IPS-NIHi7 (cell line): ENCODE data around the gene JAZF1.
A peak's percentile ranks its signal among the peaks of the same experiment; 100 is the strongest.

Experiments used
- DNase-seq: peaks from one replicate; pipeline ENCODE4 v3.0.0; 2012; ENCODE audit warnings: mixed read lengths; ENCODE audit errors: extremely low spot score

Gene JAZF1

DNA sequence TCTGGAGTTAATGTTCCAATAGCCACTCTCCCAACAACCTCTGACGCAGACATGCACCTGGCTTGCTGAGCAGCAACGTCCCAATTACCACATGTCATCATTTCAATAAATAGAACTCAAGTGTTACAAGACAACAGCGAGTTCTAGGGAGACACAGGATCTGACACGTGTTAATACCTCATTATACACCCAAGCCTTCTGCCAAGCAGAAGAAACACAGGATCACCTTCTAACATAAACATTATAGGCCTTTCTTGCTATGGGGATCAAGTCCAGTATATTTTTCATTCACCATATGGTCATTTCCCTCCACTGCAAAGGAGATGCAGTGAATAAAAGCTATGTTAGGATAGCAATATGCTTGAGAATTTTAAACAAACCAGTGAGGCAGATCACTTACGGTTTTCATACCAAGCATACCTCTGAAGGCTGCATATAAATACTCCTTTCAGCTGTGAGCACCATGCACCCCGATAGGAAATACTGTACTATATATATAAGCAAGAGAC is 74.2 kb downstream of the JAZF1 start:
- DNase-seq = no peak

DNA sequence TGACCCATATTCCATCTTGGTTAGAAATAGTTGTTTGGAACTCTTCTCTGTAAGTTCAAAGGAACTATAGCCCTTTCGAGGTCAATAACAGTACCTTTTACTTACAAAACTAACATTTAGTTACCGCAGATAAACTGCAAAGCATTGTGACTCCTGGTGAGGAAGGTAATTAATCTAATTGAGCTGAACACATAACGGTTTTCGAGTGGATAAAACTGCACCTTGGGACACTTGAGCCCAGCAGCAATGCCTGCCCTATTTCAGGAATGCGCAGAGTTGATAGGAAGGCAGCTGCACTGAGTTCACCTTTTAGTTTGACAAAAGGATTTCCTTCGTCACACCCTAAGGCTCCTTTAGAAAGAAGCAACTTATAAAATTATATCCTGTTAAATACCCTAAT is 75.4 kb downstream of the JAZF1 start:
- DNase-seq = no peak

DNA sequence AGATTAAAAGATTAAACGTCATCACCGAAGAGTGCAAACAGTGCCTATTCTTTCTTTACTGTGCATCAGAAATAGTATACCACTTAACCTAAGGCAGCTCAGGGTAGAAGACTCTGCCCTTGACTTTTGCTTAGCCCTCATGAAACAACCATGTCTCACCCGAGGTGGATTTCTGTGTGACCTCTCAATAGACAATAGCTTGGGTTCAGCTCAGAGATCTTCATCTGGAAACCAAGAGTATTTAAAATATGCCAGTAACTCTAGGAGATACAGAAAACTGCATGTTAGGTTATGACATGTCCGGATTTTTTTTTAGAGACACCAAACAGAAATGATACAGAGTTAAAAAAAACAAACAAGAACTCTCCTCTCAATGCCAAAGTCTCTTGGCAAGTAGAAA is 75.8 kb downstream of the JAZF1 start:
- no peak for DNase-seq

DNA sequence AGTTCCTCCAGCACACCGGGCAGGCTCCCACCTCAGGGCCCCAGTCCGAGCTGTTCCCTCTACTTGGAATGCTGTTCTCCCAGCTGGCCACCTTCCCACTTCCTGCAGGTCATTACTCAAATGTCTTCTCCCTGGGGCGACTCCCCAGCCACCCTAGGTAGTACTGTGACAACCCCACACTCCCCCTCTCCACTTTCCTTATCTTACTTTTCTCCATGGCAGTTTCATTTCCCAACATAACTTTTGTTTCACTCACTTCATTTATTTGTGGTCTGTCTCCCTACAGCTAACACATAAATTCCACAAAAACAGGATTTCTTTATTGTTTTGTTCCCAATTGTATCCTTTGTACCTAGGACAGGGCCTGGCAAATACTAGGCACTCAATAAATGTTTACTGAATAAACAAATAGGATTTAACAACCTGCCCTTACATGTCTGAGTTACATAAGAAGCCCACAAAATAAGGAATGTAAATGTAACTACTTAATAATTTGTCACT is 76.5 kb downstream of the JAZF1 start:
- no peak for DNase-seq

DNA sequence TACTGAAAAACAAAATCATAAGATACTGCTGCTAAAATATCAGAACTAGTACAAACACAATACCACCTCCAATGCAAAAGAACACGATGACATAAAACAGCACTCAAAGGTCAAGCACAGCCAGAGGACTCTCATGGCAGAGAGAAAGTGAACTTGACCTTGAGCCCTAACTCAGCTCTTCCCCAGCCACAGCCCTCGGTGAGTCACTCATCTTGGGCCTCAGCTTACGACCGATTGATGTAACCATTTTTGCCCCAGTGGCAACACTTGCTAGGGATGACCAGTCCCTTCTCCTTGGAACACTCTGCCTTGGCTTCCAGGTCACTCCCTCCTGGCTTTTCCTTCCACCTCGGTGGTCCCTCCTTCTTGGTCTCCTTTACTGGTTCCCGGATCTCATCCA is 77.8 kb downstream of the JAZF1 start:
- DNase-seq = no peak

DNA sequence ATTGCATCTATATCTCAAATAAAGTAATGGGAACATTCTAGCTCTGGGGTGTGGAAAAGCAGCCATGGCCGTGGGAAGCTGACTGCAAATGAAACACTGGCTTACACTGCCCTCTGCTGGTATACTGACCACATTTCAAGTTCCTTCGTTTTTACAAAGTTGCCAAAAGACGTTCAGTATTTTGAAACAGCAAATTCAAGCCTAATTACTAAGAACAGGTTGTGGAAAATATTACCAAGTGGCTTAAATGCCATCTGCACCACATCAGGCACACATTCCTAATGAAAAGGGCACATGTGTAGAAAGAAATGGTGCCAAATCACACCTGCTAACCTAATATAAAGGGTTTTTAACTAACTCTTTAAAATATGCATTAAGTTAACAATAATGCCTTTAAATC is 83.9 kb downstream of the JAZF1 start:
- DNase-seq = peak; percentile 73

DNA sequence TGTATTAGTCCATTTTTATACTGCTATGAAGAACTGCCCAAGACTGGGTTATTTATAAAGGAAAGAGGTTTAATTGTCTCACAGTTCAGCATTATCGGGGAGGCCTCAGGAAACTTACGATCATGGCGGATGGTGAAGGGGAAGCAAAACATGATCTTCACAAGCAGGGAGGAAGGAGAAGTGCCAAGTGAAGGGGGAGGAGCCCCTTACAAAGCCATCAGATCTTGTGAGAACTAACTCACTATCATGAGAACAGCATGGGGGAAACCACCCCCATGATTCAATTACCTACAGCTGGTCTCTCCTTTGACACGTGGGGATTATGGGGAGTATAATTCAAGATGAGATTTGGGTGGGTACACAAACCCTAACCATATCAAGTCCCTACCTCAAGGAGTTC is 85.4 kb downstream of the JAZF1 start:
- DNase-seq = no peak

DNA sequence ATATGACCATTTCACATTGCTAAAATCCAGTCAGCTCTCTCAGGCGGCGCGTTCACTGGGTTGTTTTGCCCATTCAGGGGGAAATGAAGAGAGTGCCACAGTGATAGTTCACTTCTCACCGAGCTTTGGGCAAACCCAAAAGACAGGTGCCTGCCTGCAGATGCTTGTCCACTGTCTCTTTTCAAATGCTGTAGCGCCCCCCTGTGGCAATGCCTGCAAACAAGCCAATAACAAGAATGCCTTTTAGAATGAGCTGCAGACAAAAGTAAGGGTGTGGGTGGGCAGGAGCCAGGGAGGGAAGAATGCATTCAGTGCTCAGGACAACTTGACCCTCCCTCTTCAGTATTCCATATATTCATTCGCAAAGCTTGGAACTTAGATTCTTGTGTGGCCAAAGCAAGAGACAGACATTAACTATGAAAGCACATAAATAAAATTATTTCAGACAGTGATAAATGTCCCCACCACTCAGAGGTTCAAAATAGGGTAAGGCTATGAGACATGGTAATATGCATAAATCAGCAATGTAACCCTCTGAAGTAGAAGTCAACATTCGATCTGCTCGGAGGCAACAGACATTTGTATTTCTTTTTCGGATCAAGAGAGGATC is 86.9 kb downstream of the JAZF1 start:
- DNase-seq = peak; percentile 85

DNA sequence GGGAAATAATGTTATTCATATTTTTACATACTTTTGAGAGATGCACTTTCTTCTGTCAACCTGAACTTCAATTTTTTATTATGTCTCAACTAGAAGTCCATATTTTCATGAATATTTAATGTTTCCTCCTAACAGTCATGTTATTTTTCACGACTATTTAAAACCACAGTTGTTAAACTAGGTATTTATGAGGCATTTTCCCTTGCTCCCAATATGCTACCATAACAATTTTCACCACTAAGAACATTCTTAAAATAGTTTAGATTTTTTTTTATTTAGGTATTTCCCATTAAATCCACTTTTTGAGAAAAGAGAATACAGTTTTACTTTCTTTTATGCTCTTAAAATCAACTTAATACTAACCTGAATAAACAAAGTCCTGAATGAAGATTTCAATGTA is 89.4 kb downstream of the JAZF1 start:
- no peak for DNase-seq

DNA sequence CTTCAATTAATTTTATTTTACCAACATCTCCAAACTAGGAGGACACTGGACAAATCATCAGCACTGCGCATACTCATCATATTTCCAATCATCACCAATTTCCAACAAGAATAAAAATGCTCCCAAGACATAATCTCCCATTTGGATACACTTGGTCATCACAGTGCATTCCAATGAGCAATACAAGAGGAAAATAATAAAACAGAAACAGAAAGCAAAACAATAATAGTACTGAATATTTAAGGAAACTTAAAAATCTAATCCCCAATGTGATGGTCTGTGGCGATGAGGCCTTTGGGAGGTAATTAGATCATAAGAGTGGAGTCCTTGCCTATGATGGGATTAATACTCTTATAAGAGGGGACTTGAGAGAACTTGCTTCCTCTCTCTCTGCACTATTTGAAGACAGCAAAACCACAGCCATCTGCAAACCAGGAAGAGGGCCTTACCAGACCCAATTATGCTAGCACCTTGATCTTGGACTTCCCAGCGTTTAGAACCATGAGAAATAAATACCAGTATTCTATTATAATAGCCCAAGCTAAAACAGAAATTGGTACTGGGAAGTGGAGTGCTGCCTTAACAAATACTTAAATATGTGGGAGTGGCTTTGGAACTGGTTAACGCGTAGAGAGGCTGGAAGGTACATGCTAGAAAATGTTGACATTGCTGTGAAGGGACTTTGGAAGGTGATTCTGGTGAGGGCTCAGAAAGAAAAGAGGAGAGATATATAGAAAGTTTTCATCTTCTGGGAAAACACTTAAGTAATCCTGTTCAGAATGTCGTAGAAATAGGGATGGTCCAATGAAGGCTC is 91.5 kb downstream of the JAZF1 start:
- DNase-seq = no peak

DNA sequence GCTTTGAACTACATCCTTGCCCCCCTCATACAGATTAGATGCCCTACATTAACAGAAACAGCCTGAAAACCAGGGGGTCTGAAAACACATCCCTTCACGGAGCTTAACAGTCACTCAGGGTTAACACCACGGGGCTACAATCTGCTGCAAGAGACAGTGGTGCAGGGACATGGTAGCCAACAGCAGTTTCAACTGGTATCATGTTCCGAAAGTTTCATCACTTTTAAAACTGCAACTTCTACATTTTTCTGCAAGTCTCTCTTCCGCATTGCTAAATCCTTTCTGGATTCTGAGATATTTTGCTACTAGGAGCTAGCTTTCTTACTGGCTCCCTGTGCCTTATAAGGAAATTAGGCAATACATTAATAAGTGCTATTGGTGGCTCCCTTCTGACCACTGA is 92.6 kb downstream of the JAZF1 start:
- DNase-seq = no peak

DNA sequence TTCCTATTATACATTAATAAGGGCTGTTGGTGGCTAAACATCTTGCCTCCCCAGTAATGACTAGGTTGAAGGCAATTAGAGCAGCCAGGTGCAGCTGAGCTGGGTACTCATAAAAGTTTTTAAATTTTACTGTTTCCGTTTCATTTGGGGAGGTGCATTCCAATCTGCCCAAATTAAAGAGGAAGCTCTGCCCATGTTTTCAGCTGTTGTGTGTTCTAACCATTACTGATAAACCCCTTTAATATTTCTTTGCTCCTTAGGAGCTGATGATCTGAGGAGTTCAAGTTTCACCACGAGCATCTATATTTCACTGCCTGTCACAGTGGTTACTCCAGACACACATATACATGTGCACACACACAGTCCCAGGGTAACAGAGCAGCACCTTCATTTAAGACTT is 94.4 kb downstream of the JAZF1 start:
- no peak for DNase-seq

DNA sequence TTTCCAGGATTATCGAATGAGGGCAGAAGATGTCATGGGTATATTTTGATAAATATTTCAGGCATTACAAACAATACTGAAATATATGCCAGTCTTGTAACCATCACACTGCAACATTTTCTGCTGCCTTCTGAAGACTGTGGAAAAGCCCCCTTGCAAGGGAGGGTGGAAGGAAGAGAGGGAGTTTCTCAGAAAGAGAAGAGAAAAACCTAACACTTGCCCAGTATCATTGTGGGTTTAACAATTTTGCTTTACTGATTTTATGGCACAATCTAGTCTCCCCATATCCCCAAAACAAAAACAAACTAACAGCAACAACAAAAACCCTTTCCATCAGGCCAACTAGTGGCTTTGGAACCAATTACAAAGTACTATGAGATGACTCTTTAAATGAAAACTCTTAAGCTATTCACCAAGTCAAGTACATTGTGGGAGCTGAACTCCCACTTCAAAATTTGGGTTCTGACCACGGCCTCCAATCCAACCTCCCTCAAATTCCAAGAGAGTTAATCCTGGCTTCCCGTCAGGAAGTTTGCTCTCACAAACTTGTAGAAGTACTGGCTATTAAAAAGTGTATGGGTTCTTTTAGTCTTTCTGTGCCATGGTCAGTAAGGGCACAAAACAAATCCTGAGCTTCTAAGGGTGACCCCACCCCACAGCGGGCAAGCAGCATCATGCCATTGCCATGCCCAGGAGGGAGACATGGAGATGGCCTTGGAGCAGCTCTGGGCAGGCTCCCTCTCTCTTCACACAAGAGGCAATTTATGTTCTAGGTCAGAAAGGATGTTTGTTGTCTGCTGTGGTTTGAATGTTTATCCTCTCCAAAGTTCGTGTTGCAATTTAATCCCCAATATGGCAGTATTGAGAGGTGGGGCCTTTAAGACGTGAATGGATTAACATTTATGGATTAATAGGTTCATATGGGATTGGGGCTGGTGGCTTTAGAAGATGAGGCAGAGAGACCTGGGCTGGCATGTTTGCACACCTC is 96.3 kb downstream of the JAZF1 start:
- no peak for DNase-seq

DNA sequence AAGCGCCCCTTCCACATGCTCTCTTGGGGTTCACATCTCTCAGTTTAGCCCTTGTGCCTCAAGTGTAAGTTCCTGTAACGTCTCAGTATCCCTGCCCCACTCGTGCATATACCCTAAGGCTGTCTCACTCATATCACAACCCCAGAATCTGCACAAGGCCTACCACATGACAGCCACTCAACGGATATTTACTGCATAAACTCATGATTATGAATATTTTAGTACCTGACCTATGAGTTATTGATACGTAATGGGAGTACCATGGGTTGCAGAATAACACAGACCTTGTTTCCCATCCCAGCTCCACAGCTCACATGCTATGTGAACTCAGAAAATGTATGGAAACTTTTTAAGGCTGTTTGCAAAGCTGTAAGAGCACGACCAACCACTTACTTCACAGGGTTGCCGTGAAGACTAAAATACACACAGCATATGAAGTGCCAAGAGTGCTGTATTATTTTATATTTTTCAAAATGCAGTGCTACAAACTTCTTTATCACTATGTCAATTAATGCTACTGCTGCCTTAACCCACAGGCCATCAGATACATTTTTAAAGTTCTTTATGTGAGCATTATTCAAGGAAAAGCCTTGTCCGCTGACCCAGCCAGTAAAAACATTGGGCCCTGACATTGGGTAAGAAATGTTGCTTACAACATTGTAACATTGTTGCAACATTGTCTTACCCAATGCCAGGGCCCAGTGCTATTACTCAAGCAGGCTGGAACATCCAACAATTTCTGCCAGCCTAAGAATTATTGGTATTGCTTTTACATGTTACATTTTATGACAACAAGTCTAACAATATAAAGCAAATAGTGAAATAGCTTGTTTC is 97.2 kb downstream of the JAZF1 start:
- no peak for DNase-seq

DNA sequence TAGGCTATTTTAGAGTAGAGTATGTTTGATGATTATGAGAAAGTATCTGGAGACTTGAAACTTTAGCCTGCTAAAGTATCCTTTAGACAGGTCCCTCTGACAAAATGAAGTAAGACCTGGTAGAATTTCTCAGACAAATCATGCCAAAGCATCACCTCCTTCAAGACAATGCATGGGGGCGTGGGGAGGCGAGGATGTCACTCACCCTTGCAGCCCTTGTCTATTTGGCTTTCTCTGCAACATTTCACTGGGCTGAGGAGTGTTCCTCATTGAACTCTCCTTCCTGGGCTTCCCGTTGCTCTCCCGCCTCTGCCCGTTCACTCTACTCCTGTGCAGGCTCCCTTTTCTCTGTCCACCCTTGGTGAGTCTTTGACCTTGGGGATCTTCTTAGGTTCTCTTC is 98.5 kb downstream of the JAZF1 start:
- no peak for DNase-seq

DNA sequence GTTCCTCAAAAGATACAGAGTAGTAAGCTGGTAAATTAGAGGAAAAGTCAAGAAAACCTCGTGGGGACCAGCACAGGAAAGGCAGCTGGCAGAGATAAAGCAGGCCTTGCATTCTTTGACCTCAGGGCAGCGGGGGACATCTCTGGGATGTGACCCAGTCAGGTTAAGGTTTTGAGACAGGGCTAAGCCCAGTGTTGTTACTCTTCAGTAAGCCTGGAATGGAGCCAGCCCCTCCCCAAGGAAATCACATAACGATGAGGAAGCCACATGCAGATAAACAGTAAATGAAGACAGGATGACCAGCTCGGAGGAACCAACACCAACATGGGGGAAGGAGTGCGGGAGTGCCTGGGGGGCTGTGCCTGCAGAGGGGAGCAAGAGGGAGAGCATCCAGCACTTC is 99.6 kb downstream of the JAZF1 start:
- no peak for DNase-seq

DNA sequence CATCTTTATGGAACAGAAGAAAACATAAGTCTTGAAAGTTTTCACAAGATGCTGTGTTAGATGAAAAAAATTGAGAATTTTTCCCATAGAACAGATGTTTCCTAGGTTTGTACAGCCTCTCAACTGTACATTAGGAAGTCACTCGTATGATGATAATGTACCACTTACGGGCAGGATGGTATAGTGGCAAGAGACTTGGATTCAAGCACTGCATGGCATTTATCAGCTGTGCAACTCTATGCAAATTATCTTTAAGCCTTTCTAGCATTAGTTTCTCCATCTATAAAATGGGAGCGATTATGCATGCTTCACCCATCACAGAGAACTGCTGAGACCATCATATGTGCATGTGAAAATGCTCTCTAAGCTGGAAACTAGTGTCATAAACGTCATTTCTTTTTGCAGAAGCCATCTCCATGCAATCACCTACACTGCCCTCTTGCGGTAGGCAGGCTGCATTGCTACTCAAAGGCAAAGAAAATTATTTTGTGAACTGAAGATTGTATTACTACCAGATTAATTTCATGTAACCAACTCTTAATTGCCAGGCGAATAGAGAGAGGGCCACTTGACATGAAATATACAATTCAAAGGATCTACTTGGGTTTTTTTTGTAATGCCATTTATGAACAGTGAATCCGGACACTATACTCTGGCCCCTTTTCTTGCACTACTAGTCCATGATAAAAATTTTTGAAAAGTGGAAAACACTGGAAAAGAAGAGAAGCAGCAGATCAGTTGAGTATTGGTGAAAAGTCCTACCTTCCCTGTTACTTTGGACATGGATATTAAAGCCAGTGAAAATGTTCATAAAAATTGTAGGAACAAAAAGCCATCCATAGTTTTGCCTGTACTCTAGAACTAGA is 102.3 kb downstream of the JAZF1 start:
- DNase-seq = peak; percentile 47

DNA sequence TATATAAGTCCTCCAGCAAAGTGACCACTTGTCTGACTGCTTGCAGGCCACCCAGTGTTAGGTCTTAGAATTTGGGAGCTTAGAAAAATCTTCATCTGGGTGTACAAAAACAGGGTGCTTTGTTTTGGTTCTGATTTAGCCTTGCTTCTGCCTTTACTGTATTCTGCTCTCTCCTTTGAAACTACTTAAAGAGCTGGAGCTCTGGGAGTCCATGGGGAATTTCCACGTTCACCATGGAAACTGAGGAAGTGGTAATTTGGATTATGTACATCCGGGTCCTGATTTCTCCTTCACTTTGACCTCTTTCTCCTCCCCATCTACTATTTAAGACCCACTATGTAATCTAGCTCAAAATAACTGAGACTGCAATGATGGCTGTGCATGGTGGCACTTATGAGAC is 103.0 kb downstream of the JAZF1 start:
- no peak for DNase-seq

DNA sequence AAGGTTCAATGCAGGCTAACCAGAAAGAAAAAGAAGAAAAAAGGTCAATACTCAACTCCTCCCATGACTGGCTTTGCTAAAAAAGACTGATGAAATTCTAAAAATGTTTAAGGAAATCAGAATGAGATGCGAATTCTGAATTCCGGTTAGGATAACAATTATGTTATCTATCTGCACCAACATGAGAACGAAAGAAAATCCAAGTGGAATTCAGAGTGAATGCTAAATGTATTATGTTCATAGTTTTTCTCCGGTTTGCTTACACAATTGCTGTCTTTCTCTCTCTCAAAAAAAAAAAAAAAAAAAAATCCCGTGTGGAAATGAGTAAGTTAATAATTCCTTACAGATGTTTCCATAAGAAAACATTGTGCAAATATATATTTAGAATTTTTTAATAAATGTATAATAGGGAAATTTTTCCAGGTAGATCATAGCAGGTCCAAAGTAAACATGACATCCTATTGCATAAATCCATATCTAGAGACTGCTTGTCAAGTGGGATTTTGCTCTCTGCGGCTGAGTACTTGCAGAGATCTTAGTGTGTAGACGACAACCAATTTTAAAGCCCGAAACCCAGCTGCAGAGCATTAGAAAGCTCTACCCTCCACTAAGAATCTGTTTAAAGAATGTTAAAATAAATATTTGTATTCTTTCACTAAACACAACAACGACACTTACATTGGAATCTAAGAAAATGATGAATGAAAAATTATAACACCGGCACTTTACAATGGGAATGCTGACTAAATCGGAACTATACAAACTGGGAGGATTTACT is 104.0 kb downstream of the JAZF1 start:
- no peak for DNase-seq
